H1 (cell line): Measurements from ENCODE around the gene MTARC1. TPM values are rescaled to one million over a fixed set of nuclear protein-coding genes. Genes with fewer than 3 reads are reported as not detected.

Experiments used
- CTCF ChIA-PET: fragments of 300-600 bp; sonication (Branson Sonifier 250); formaldehyde crosslinking; loops from one replicate; lab custom pipeline; 2021; ENCODE audit not compliant: partially characterized antibody; lab: Charles Lee
- POLR2A ChIA-PET: fragments of 300-600 bp; sonication (Branson Sonifier 250); formaldehyde crosslinking; loops from one replicate; lab custom pipeline; 2021; ENCODE audit warnings: inconsistent platforms; ENCODE audit not compliant: partially characterized antibody; lab: Charles Lee
- DNase-seq, 2 experiments: peaks; one replicate each; pipeline versions ENCODE4 v3.0.0 to v3.0.0-alpha.2; 2010 to 2022; ENCODE audit warnings: low spot score in 2 of 2, low read depth in 1 of 2, mixed read lengths in 1 of 2
- FAIRE-seq: peaks from 2 replicates; lab custom pipeline; 2011; peaks lifted over from hg19 to GRCh38; lab: Jason Lieb, UNC
- H2AFZ ChIP-seq: 2 replicates; pipeline ENCODE4 v1.8.1; 2012; ENCODE audit warnings: low read length, inconsistent platforms
- H2AK5ac ChIP-seq: 2 replicates; pipeline ENCODE4 v1.6.1; 2013; ENCODE audit warnings: low read depth, low read length
- H2BK120ac ChIP-seq: replicated peaks from 2 replicates; pipeline ENCODE3; 2013; ENCODE audit warnings: low read depth, low read length, inconsistent platforms
- H2BK12ac ChIP-seq: 2 replicates; pipeline ENCODE4 v1.6.1; 2013; ENCODE audit warnings: low read depth, low read length
- H2BK15ac ChIP-seq: 2 replicates; pipeline ENCODE4 v1.6.1; 2013; ENCODE audit warnings: low read length
- H2BK20ac ChIP-seq: 2 replicates; pipeline ENCODE4 v1.6.1; 2013; ENCODE audit warnings: low read length
- H2BK5ac ChIP-seq: 2 replicates; pipeline ENCODE4 v1.6.1; 2013; ENCODE audit warnings: low read depth, low read length
- H3K14ac ChIP-seq: 2 replicates; pipeline ENCODE4 v1.6.1; 2013; ENCODE audit warnings: inconsistent platforms; ENCODE audit not compliant: insufficient read length
- H3K18ac ChIP-seq: 2 replicates; pipeline ENCODE4 v1.6.1; 2013; ENCODE audit warnings: low read length; ENCODE audit errors: extremely low read depth
- H3K23ac ChIP-seq: 2 replicates; pipeline ENCODE4 v1.6.1; 2013; ENCODE audit warnings: inconsistent platforms; ENCODE audit not compliant: insufficient read length
- H3K23me2 ChIP-seq: 2 replicates; pipeline ENCODE4 v1.6.1; 2013; ENCODE audit warnings: low read depth, low read length
- H3K27ac ChIP-seq: 2 replicates; pipeline ENCODE4 v1.6.1; 2011; ENCODE audit warnings: low read depth, low read length, inconsistent platforms
- H3K27me3 ChIP-seq, 4 experiments: replicated peaks in 1 of 4; 1 replicate in 1 of 4; 2 replicates in 3 of 4; pipeline versions ENCODE4 v1.6.1 to v1.8.1; 2011 to 2013; ENCODE audit warnings: low read length in 3 of 4, mild to moderate bottlenecking in 3 of 4, inconsistent platforms in 2 of 4, mixed read lengths in 2 of 4, moderate library complexity in 1 of 4; ENCODE audit not compliant: control insufficient read depth in 3 of 4, insufficient read depth in 3 of 4; ENCODE audit errors: extremely low read depth in 1 of 4
- H3K36me3 ChIP-seq, 4 experiments: 2 replicates each; pipeline versions ENCODE4 v1.6.1 to v1.8.1; 2011 to 2013; ENCODE audit warnings: mild to moderate bottlenecking in 4 of 4, low read length in 3 of 4, moderate library complexity in 2 of 4, control low read depth in 1 of 4, inconsistent platforms in 1 of 4; ENCODE audit not compliant: insufficient read depth in 4 of 4, control insufficient read depth in 2 of 4
- H3K4ac ChIP-seq: replicated peaks from 2 replicates; pipeline ENCODE3; 2013; ENCODE audit warnings: low read length, low read depth, mixed read lengths, inconsistent platforms; ENCODE audit not compliant: insufficient read length
- H3K4me1 ChIP-seq, 4 experiments: replicated peaks in 1 of 4; 1 replicate in 1 of 4; 2 replicates in 3 of 4; pipeline versions ENCODE4 v1.6.1 to v1.8.1; 2011 to 2013; ENCODE audit warnings: low read length in 3 of 4, inconsistent platforms in 2 of 4, mixed read lengths in 1 of 4; ENCODE audit not compliant: insufficient read depth in 4 of 4, control insufficient read depth in 3 of 4
- H3K4me2 ChIP-seq, 2 experiments: 2 replicates each; pipeline versions ENCODE4 v1.6.1 to v1.8.1; 2011 to 2013; ENCODE audit warnings: low read depth in 2 of 2, low read length in 2 of 2, control low read depth in 1 of 2, inconsistent platforms in 1 of 2, mild to moderate bottlenecking in 1 of 2; ENCODE audit not compliant: insufficient read depth in 1 of 2
- H3K4me3 ChIP-seq, 4 experiments: fragments of 200-600, 300-600 bp in 1 of 4; sonication (generic), shearing (Covaris generic), sonication (Bioruptor Twin) in 1 of 4; 2 replicates each; pipeline versions ENCODE4 v1.5.1 to v1.8.1; 2011 to 2016; ENCODE audit warnings: low read length in 4 of 4, low read depth in 3 of 4, control low read depth in 2 of 4, inconsistent platforms in 2 of 4, mild to moderate bottlenecking in 2 of 4, mixed read lengths in 1 of 4, moderate library complexity in 1 of 4; ENCODE audit not compliant: insufficient read depth in 2 of 4; ENCODE audit errors: extremely low read depth in 1 of 4
- H3K56ac ChIP-seq: replicated peaks from 2 replicates; pipeline ENCODE3; 2013; ENCODE audit warnings: low read depth, mild to moderate bottlenecking, mixed read lengths, low read length, inconsistent platforms; ENCODE audit not compliant: insufficient read length
- H3K79me1 ChIP-seq: 2 replicates; pipeline ENCODE4 v1.6.1; 2013; ENCODE audit warnings: low read depth, low read length, control low read depth
- H3K79me2 ChIP-seq, 2 experiments: 2 replicates each; pipeline versions ENCODE4 v1.6.1 to v1.8.1; 2012 to 2013; ENCODE audit warnings: low read length in 2 of 2, mild to moderate bottlenecking in 2 of 2, inconsistent platforms in 1 of 2; ENCODE audit not compliant: insufficient read depth in 2 of 2, control insufficient read depth in 1 of 2
- H3K9ac ChIP-seq, 4 experiments: replicated peaks in 1 of 4; 1 replicate in 1 of 4; 2 replicates in 3 of 4; pipeline versions ENCODE4 v1.6.1 to v1.8.1; 2011 to 2013; ENCODE audit warnings: low read depth in 3 of 4, low read length in 3 of 4, control low read depth in 2 of 4, mild to moderate bottlenecking in 2 of 4, moderate library complexity in 2 of 4, inconsistent platforms in 1 of 4; ENCODE audit errors: extremely low read depth in 1 of 4
- H3K9me3 ChIP-seq, 2 experiments: 2 replicates each; pipeline versions ENCODE4 v1.6.1 to v1.8.1; 2012 to 2013; ENCODE audit warnings: mild to moderate bottlenecking in 2 of 2, moderate library complexity in 2 of 2, control low read depth in 1 of 2, inconsistent platforms in 1 of 2, low read depth in 1 of 2, low read length in 1 of 2, mixed read lengths in 1 of 2; ENCODE audit not compliant: insufficient read depth in 2 of 2
- H4K20me1 ChIP-seq, 2 experiments: replicated peaks in 1 of 2; 2 replicates each; pipeline versions ENCODE3 to v1.8.1; 2011 to 2013; ENCODE audit warnings: inconsistent platforms in 2 of 2, low read length in 2 of 2, mild to moderate bottlenecking in 1 of 2; ENCODE audit not compliant: insufficient read depth in 2 of 2, control insufficient read depth in 1 of 2
- H4K5ac ChIP-seq: 2 replicates; pipeline ENCODE4 v1.6.1; 2013; ENCODE audit warnings: low read length, low read depth, mixed read lengths, inconsistent platforms; ENCODE audit not compliant: insufficient read length
- H4K8ac ChIP-seq: 2 replicates; pipeline ENCODE4 v1.8.0; 2013; ENCODE audit warnings: mild to moderate bottlenecking, moderate library complexity, low read length, inconsistent platforms; ENCODE audit not compliant: insufficient read depth; ENCODE audit errors: extremely low read depth
- H4K91ac ChIP-seq: replicated peaks from 2 replicates; pipeline ENCODE3; 2013; ENCODE audit warnings: low read length, mixed read lengths, inconsistent platforms; ENCODE audit not compliant: insufficient read length
- BCL11A ChIP-seq, 2 experiments: IDR thresholded peaks; one replicate each; pipeline ENCODE4 v1.6.1; 2011; ENCODE audit warnings: low read depth in 2 of 2, low read length in 2 of 2, mild to moderate bottlenecking in 2 of 2
- EGR1 ChIP-seq: IDR thresholded peaks from 2 replicates; pipeline ENCODE4 v1.6.1; 2011; ENCODE audit warnings: low read depth, low read length, borderline replicate concordance
- NANOG ChIP-seq: IDR thresholded peaks from 2 replicates; pipeline ENCODE4 v1.6.1; 2011; ENCODE audit warnings: low read length, low read depth, mild to moderate bottlenecking, inconsistent platforms; ENCODE audit not compliant: insufficient read depth, poor library complexity, severe bottlenecking
- POLR2A ChIP-seq, 2 experiments: IDR thresholded peaks; 1 replicate in 1 of 2; 2 replicates in 1 of 2; pipeline ENCODE4 v1.6.1; 2011; ENCODE audit warnings: low read depth in 2 of 2, low read length in 2 of 2, mild to moderate bottlenecking in 2 of 2; ENCODE audit errors: control extremely low read depth in 1 of 2
- RFX5 ChIP-seq: IDR thresholded peaks from 2 replicates; pipeline ENCODE4 v1.6.1; 2011; ENCODE audit warnings: low read depth, low read length, improper control_type of control experiment, borderline replicate concordance
- SP1 ChIP-seq: IDR thresholded peaks from 2 replicates; pipeline ENCODE4 v1.6.1; 2011; ENCODE audit warnings: low read depth, low read length
- WGBS, 2 experiments: shearing (Covaris generic) in 1 of 2; methylation state at CpG; one replicate each; pipeline versions ENCODE4 v1.1.6 to v1.1.7; 2013 to 2015; ENCODE audit warnings: low lambda C conversion rate in 2 of 2, mixed read lengths in 2 of 2, inconsistent platforms in 1 of 2, low coverage in 1 of 2, missing lambda C conversion rate in 1 of 2; ENCODE audit not compliant: insufficient replicate concordance in 2 of 2, insufficient coverage in 1 of 2, insufficient read length in 1 of 2; ENCODE audit errors: extremely low coverage in 1 of 2, missing lambda C conversion rate in 1 of 2; 5-methylcytosine and 5-hydroxymethylcytosine counted together
- polyA plus RNA-seq, 7 experiments: library from polyadenylated mRNA; depleted of rRNA in 3 of 7; stranded (reverse) in 5 of 7; unstranded in 2 of 7; fragments of >200 nt in 5 of 7; fragments of 200-250 nt in 2 of 7; gene quantifications; 1 replicate in 5 of 7; 2 replicates in 1 of 7; 4 replicates in 1 of 7; pipeline versions ENCODE4 v1.2.1 to v1.2.3, GENCODE V29; 2011 to 2013; ENCODE audit warnings: missing spikeins in 2 of 7, mixed read lengths in 2 of 7
- total RNA-seq: library from RNA; stranded (reverse); fragmentation: NEBNext Ultra II Directional; extraction: Animal tissue kit (Norgen Biotek cat#: 25700); gene quantifications from 2 replicates; pipeline ENCODE4 v1.2.1, GENCODE V29; 2021
- TF ChIP-seq, protein P1 (sequence below): IDR thresholded peaks from 2 replicates; pipeline ENCODE4 v1.6.1; 2012; ENCODE audit warnings: inconsistent platforms

Gene MTARC1
- total and polyA plus RNA-seq, 2 of the 8 experiments (the other 6 are each of a cell fraction or from before 2014, with no cell fraction given): 17.2 to 46.2 TPM

DNA sequence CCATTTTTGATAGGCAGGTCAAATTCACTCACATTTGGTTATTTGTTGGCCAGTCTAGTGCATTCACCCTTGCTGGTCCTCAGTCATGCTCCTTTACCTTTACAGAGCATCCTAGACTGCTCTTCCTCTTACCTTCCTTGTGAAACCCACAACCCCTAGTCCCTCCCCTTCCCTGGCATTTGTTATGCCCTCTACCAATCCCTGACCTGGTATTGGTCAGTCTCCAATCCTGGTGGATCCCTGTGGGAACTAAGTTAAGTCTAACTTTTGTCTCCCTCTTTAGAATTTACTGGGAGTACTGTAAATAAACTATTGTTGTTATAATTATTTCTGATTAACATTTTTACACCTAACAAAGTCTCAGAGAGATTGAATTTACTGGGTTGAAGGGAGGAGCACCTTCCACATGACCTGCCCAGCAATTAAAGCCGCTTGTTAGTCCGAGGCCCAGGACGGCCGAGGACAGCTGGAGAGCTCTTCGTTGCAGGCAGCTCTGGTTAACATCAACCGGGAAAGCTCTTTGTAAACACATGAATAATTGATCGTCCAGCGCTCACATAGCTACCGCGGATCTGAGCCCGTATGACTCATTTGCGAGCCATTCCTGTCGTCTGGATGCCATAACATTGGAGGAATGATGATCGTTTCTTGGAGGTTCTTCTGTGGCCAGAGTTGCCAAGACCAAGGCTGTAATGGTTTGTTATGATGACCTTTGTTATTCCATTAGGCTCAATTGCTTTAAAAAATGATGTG is 31.9 kb downstream of the MTARC1 start:
- CTCF ChIA-PET: interaction anchor here (1.4 to 2.5 kb wide), 3 partner anchors 9 to 16 kb away, joined by 3 to 15 read pairs (median 4); no protein-coding TSS in a partner anchor
- WGBS, 2 experiments: 54% methylated on average over 14 of the region's 14 CpGs; no CpG with 5 or more reads in 1 of the 2 experiments
- DNase-seq: peak; percentile 38 to 48
- no peak for TF ChIP-seq BCL11A (IDR thresholded peaks at IDR 0.05; ENCODE audit: low read depth in 2 of 2, low read length in 2 of 2)
- TF ChIP-seq RFX5: no peak
- TF ChIP-seq, protein P1, sequence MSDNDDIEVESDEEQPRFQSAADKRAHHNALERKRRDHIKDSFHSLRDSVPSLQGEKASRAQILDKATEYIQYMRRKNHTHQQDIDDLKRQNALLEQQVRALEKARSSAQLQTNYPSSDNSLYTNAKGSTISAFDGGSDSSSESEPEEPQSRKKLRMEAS: no peak
- peak; percentile 67 for TF ChIP-seq NANOG
- 0 out of 3 replicates have a peak, but pooled peaks of 1 of the 2 experiments have one; percentile 37 for TF ChIP-seq POLR2A (IDR thresholded peaks at IDR 0.05; ENCODE audit: control extremely low read depth in 1 of 2, low read depth in 2 of 2, low read length in 2 of 2)
- TF ChIP-seq EGR1: no peak
- TF ChIP-seq SP1: 0 out of 2 replicates have a peak, but pooled peaks have one; percentile 40

More for the DNA sequence above, 31.9 kb downstream of the MTARC1 start:
- H3K56ac ChIP-seq: no peak overlapping the region
- H2BK12ac ChIP-seq: no peak overlapping the region
- peak overlapping the region in 1 of 4 experiments; percentile 20; a peak in 1 of 8 replicates for H3K4me3 ChIP-seq
- FAIRE-seq: peak; percentile 73
- no peak overlapping the region for H2BK20ac ChIP-seq
- no peaks in the 10 kb centered on the region for H3K9me3 ChIP-seq
- H2BK120ac ChIP-seq: no peak overlapping the region
- H3K14ac ChIP-seq: no peak overlapping the region
- POLR2A ChIA-PET: interaction anchor here (1.0 kb wide), 1 partner anchor 14 kb away, joined by 3 read pairs; no protein-coding TSS in a partner anchor
- peaks cover 0 to 5% (median 2%) of the 10 kb centered on the region in 4 experiments; a peak in 2 of 8 replicates for H3K36me3 ChIP-seq
- H3K4me1 ChIP-seq: peaks cover 0 to 8% (median 3%) of the 10 kb centered on the region in 4 experiments; a peak in 3 of 7 replicates
- H3K23me2 ChIP-seq: no peaks in the 10 kb centered on the region
- H4K20me1 ChIP-seq: no peaks in the 10 kb centered on the region
- no peak overlapping the region for H4K91ac ChIP-seq
- H3K27me3 ChIP-seq: no peaks in the 10 kb centered on the region
- H3K9ac ChIP-seq: no peak overlapping the region
- no peak overlapping the region for H3K23ac ChIP-seq
- no peak overlapping the region for H4K5ac ChIP-seq
- no peak overlapping the region for H4K8ac ChIP-seq
- H3K27ac ChIP-seq: no peak overlapping the region
- H3K79me1 ChIP-seq: no peaks in the 10 kb centered on the region
- H2AFZ ChIP-seq: no peak overlapping the region
- H3K79me2 ChIP-seq: no peaks in the 10 kb centered on the region
- no peak overlapping the region for H2AK5ac ChIP-seq
- H3K4ac ChIP-seq: no peak overlapping the region
- no peak overlapping the region for H2BK5ac ChIP-seq
- peak overlapping the region; percentile 15 to 23; a peak in 3 of 4 replicates for H3K4me2 ChIP-seq
- H2BK15ac ChIP-seq: no peak overlapping the region
- no peak overlapping the region; the same call in 1 of the 2 replicates for H3K18ac ChIP-seq
